ENCODE results near the gene SMC1A.

SMC1A gene

GRCh38 chrX:53333853-53334252 lies 88.6 kb downstream of the SMC1A start:
- DNase-seq = no peak

- DNase-seq = no peak
Measured at GRCh38 chrX:53332204-53332603, 90.2 kb downstream of the SMC1A start.

- DNase-seq = no peak
Measured at GRCh38 chrX:53330331-53330730, 92.1 kb downstream of the SMC1A start.

GRCh38 chrX:53324803-53325202 lies 97.7 kb downstream of the SMC1A start:
- DNase-seq = no peak

All from activated CD8-positive, alpha-beta memory T cell treated with anti-CD3 and anti-CD28 coated beads for 24 hours (primary cell).